Heart left ventricle (tissue), 13 donors: Measurements from ENCODE around the gene MAST4.

Experiments
- CTCF ChIP-seq, 12 donors: fragments of 200-600 bp; sonication (generic) in 4 of 12; IDR thresholded peaks; one replicate each; pipeline versions ENCODE4 v1.5.0 to v1.8.0; 2018 to 2022; ENCODE audit warnings: antibody characterized with exemption in 12 of 12, mild to moderate bottlenecking in 5 of 12
- POLR2A ChIP-seq, 2 donors: fragments of 450-650 bp; IDR thresholded peaks; one replicate each; pipeline ENCODE4 v1.6.1; 2017; ENCODE audit warnings: antibody characterized with exemption in 2 of 2, mild to moderate bottlenecking in 2 of 2, moderate library complexity in 2 of 2
- donor health status: ischemic (EF 13 %, LVEDD 7.1; RV severe dilation, severe dysfunction).
- donor health status: DM: no; HTN: yes; CAD: no.
- donor health status: DM: no; HTN: no; CAD: no.
- donor health status: ischemic (EF 25% LVEDD 6.9; RV normal size, moderate dysfunction).
- donor health status: ischemic (EF 25% LVEDD 5.7; RV mildly dilated, moderate dysfunction).
- donor health status: ischemic (EF 35%, LVEDD 5.7; RV mildly dilated, moderate dysfunction).
- donor health status: nonischemic (EF 11% LVEDD 7.7; RV severe dilation, severe dysfunction).
- donor health status: DM: yes; HTN: yes; CAD: no.
- donor health status: PGD.
- donor health status: ischemic (EF 29% LVEDD 5.4; RV normal size, mild dysfunction).
- donor health status: nonischemic (EF 23%, LVEDD 6.1; RV moderate dilation, normal function).

GRCh38 chr5:66565878-66566277, 30.3 kb upstream of the MAST4 start:
- no peak for TF ChIP-seq CTCF (IDR thresholded peaks at IDR 0.05)
- TF ChIP-seq POLR2A (IDR thresholded peaks at IDR 0.05), result no peak
